Kidney glomerular epithelial cell (primary cell): Measurements from ENCODE around the gene PCSK4.
"Not testable (repeated sequence)": the region's sequence is repeated elsewhere in the genome, so short reads cannot be mapped to it uniquely, and the experiment has no call there.

ENCODE experiments used
- DNase-seq: peaks from one replicate; lab custom pipeline; 2025; lab: John Stamatoyannopoulos, UW

The PCSK4 gene

GRCh38 chr19:1453525-1454364, 36.4 kb downstream of the PCSK4 start:
- no peak for DNase-seq

GRCh38 chr19:1452802-1453524, 37.2 kb downstream of the PCSK4 start:
- DNase-seq, result no peak

GRCh38 chr19:1451916-1452801, 38.0 kb downstream of the PCSK4 start:
- no peak for DNase-seq

DNA sequence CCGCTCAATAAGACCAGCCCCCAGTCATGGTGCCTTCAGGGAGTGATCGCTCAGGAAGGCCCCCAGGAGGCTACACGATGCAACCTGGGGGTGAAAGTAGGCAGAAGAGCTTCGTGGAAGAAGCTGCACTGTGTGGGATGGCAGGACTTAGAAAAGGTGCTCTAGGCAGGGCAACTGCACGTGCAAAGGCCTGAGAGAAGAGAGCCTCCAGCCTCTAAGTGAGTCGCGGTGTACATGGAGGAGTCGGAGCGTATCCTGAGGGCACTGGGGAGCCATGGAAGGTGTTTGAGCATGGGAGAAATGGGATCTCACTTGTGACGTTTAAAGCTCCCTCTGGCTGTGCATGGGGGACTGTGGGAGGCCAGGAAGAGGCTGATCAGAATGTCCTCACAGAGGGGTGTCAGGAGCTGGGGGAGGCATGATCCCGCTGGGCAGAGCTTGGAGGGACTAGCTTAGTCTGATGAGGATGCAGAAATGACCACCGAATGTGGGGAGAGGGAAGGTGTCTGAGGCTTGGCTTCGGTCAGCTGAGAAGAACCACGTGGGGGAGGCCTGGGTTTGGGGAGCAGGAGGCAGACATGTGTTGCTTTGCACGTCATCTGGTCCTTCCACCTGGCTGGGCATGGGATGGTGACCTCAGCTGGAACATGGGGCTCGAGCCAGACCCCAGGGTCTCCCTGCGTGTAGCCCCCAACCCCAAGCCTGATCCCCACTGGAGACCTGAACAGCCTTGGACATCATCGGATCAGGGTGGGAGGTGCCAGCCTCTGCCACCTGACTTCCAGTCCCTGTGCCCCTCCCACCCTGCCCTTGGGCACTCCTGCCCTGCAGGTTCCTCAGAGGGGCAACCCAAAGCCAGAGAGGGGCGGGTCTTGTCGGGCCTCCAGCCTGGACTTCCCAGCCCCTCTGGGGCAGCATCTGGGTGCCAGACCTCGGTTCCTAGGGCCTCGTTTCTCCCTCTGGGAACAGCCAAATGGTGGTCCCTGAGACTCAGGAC, 39.1 kb downstream of the PCSK4 start:
- no peak for DNase-seq

- no peak for DNase-seq
These were observed 40.4 kb downstream of the PCSK4 start, which contains the start of gene APC2 for GRCh38 chr19:1449467-1450442. Gene APC2 (plus strand): TSS chr19:1450121. CDS start chr19:1453002, 2,881 bp downstream.

- no peak for DNase-seq
These were observed 42.2 kb downstream of the PCSK4 start for GRCh38 chr19:1447944-1448343.

GRCh38 chr19:1447504-1447903, 42.6 kb downstream of the PCSK4 start:
- no peak for DNase-seq

GRCh38 chr19:1446713-1447481, 43.3 kb downstream of the PCSK4 start:
- DNase-seq, result no peak

DNA sequence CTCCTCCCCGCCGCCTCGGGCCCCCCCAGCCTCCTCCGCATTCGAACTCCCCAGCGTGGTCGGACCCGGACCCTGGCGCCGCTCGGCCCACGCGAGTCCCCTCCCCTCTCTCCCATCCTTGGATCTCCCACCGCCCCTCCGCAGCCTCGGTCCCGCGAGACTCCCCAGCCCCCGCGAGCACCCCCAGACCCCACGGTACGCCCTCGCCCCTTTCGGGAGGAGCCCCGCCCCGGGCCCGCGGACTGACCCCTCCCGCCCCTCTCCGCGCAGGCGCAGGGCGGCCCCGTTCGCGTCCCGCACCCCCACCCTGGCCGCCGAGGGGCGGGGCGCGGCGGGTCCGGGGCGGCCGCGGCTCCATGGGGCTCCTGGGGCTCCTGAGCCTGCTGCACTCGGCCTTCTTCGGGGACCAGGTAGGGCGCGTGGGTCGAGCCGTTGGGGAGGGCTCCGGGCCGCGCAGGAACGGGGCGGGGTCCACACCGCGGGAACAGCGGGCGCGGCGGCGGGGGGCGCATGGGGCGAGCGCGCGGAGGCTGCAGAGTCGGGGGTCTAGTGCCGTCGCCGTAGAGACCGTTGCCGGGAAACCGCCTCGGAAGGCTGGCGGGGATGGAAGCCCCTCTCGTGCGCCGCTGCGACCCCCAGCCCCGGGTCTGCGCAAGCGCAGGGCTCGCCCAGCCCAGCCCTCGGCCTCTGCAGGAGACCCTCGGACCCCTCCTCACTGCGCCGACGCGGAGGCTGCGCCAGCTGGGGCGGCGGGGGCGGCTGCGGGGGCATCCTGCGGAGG, 44.0 kb downstream of the PCSK4 start:
- DNase-seq, result no peak

DNA sequence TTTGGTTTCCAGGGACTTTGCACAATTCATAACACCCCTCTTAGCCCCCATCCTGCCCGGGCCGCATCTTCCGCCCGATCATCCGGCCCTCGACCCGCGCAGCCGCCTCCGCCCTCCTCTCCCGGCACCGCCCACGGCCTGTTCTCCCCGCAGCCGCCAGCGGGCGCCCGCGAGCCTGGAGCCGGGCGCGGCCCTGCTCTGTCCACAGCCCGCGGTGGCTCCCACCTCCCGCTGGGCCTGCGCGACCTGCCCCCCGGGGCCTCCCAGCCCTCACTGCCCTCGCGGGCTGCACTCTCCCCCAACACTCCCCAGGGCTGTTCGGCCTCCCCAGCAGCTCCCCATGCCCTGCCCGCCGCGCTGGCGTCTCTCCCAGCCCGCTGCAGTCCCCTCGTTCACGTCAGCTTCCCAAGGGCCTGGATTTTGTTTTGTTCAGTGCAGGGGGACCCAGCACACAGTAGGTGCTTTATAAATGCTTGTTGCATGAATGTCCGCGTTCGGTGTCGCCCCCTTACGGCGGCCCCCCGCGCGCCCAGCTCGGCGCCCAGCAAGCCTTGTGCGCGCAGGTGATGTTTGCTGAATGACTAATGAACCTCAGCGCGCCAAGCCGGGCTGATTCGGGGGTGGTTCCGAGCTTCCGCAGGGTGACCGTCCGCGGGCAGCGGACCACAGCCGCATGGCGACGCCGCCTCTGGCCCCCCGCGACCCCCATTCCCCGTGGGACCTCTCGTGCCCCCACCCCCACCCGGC, 44.8 kb downstream of the PCSK4 start:
- peak; percentile 32 for DNase-seq

DNA sequence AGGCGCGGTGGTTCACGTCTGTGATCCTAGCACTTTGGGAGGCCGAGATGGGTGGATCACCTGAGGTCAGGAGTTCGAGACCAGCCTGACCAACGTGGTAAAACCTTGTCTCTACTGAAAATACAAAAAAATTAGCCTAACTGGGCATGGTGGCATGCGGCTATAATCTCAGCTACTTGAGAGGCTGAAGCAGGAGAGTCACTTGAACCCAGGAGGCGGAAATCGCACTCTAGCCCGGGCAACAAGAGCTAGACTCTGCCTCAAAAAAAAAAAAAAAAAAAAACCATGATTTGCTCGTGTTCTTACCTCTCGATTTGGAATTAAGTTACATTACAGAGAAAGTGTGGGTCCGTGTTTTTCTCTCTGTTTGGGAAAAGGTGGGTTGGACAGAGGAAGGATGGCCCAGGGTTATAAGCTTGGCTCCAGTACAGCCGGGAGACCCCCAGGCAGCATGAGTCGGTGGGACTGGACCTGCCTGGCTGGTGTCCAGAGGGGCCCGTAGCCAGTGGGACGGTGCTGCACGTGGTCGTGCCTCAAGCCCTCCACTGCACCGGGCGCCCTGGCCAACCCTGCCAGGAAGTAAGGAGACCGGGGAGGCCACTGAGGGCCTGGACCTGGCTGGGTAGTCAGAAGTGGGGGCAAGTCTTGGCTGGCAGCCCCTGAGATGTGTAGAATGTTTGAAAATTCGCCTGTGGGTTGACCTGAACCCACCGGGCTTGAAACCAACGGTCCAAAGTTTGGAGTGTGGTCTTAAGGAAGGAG, 48.3 kb downstream of the PCSK4 start:
- no peak for DNase-seq

DNA sequence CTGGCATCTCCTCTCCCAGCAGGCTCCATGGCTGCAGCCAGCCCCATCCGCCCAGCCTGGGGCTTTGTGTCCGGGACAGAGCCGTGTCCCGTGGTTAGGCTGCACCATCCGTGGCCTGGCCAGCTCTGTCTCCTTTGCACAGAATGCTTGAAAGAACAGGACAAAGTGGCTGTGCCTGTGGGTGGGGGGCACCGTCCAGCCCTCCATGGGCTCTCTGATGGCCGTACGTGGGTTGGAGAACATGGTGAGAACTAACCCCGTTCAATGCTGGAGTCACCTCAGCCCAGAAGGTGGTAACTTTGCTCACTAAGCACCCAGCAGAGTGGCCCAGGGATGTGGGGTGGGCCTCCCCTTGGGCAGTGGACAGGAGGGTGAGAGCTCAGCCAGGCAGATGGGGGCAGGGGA, 49.1 kb downstream of the PCSK4 start:
- no peak for DNase-seq

DNA sequence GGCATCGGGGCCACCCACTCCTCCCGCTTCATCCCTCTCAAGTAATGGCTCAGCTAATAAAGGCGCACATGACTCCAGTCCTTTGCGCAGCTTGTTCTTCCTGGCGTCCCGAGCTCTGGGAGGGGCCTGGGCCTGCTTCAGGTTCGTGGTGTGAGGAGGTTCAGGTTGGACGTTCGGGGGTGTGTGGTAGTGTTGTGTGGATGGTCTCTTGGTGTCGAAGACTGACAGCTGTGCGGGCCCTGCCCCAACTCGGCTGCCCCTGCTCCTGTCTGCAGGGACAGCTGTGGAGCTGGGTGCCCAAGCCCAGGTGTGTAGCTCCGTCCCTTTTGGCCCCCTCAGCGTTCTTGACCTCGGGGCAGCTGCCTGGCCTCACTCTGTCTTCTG, 49.7 kb downstream of the PCSK4 start:
- DNase-seq, result no peak

DNA sequence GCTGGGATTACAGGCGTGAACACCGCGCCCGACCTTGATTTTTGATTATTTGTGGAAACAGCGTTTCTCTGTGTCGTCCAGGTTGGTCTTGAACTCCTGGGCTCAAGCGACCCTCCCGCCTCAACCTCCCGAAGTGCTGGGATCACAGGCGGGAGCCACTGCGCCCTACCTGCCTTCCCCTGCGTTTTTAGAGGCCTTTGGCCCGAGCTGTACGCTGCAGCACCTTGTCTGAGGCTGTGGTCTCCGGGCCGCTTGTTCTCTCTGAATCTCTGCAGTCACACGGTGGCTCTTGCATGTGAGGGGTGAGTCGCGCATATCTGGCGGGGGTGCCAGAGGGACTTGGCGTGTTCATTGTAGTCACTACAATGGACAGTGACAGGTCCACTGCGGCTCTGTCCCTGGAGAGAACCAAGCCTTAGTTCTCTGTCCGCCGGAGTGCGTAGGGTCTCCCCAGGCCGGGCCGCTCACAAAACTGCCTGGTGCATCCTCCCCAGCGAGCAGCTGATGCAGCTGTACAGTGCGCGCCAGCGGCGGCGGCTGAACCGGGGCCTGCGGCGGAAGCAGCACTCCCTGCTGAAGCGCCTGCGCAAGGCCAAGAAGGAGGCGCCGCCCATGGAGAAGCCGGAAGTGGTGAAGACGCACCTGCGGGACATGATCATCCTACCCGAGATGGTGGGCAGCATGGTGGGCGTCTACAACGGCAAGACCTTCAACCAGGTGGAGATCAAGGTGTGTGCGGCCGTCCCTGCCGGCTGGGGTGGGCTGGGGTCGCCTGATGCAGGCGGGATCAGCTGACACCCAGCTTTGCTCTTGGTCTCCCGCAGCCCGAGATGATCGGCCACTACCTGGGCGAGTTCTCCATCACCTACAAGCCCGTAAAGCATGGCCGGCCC, 50.4 kb downstream of the PCSK4 start:
- DNase-seq, result not testable (repeated sequence)

GRCh38 chr19:1438933-1439354, 51.2 kb downstream of the PCSK4 start:
- DNase-seq, result no peak
